ENCODE results near the gene MMP13.

GRCh38 chr11:102950622-102951081 lies 4.9 kb downstream of the MMP13 start:
- no peak for TF ChIP-seq POLR2A (IDR thresholded peaks at IDR 0.05; ENCODE audit: low read depth, low read length)
- no peak for TF ChIP-seq SPI1 (IDR thresholded peaks at IDR 0.05; ENCODE audit: low read depth, low read length)
- no peak for TF ChIP-seq POLR2AphosphoS5 (IDR thresholded peaks at IDR 0.05; ENCODE audit: low read depth, low read length)
- no peak for TF ChIP-seq POU2F2 (IDR thresholded peaks at IDR 0.05; ENCODE audit: low read depth, low read length)
- TF ChIP-seq TAF1 (IDR thresholded peaks at IDR 0.05; ENCODE audit: low read depth, low read length) = no peak
- no peak for TF ChIP-seq PAX5 (IDR thresholded peaks at IDR 0.05; ENCODE audit: insufficient read depth, low read length, severe bottlenecking)
